Osteoblast (primary cell): Measurements from ENCODE around the gene SI. TPM values are rescaled to one million over a fixed set of nuclear protein-coding genes. Genes with fewer than 3 reads are reported as not detected.

Experiments used
- DNase-seq: peaks from one replicate; pipeline ENCODE4 v3.0.0; 2011; ENCODE audit warnings: low spot score, mixed read lengths; ENCODE audit not compliant: insufficient read length; ENCODE audit errors: missing footprints
- H2AFZ ChIP-seq: 2 replicates; pipeline ENCODE4 v1.6.0; 2011; ENCODE audit warnings: mild to moderate bottlenecking, low read length
- H3K27ac ChIP-seq: 2 replicates; pipeline ENCODE4 v1.5.1; 2011; ENCODE audit warnings: mild to moderate bottlenecking, low read depth, low read length, moderate library complexity
- H3K27me3 ChIP-seq: 2 replicates; pipeline ENCODE4 v1.6.0; 2012; ENCODE audit warnings: mild to moderate bottlenecking, control low read depth, inconsistent platforms, low read length, moderate library complexity; ENCODE audit not compliant: insufficient read depth
- H3K36me3 ChIP-seq: 2 replicates; pipeline ENCODE4 v1.5.1; 2011; ENCODE audit warnings: mild to moderate bottlenecking, low read length, control low read depth, moderate library complexity; ENCODE audit not compliant: insufficient read depth
- H3K4me1 ChIP-seq: 2 replicates; pipeline ENCODE4 v1.5.1; 2011; ENCODE audit warnings: mild to moderate bottlenecking, low read length, control low read depth, moderate library complexity; ENCODE audit not compliant: insufficient read depth
- H3K4me2 ChIP-seq: 2 replicates; pipeline ENCODE4 v1.6.0; 2011; ENCODE audit warnings: mild to moderate bottlenecking, low read length; ENCODE audit not compliant: insufficient read depth
- H3K4me3 ChIP-seq: fragments of 200-600 bp; sonication (generic); 3 replicates; pipeline ENCODE4 v1.5.1; 2012; ENCODE audit warnings: mild to moderate bottlenecking, low read length, inconsistent platforms; ENCODE audit not compliant: insufficient read depth
- H3K79me2 ChIP-seq: 2 replicates; pipeline ENCODE4 v1.6.0; 2012; ENCODE audit warnings: mild to moderate bottlenecking, low read length, control low read depth, inconsistent platforms; ENCODE audit not compliant: insufficient read depth
- H3K9me3 ChIP-seq: 2 replicates; pipeline ENCODE4 v1.5.1; 2011; ENCODE audit warnings: low read depth, low read length, control low read depth
- H4K20me1 ChIP-seq: 2 replicates; pipeline ENCODE4 v1.6.0; 2012; ENCODE audit warnings: mild to moderate bottlenecking, low read length, control low read depth; ENCODE audit not compliant: insufficient read depth
- CTCF ChIP-seq: IDR thresholded peaks from 2 replicates; pipeline ENCODE4 v1.5.1; 2011; ENCODE audit warnings: mild to moderate bottlenecking, low read depth, low read length, moderate library complexity; ENCODE audit errors: extremely low read depth
- small RNA-seq: library from RNA; depleted of rRNA; stranded (forward); fragments of <200 nt; gene quantifications from one replicate; pipeline ENCODE3, GENCODE V24; 2012
- total RNA-seq: library from RNA; depleted of rRNA; stranded (reverse); fragments of >200 nt; gene quantifications from 2 replicates; pipeline ENCODE4 v1.2.3, GENCODE V29; 2012

The SI gene
- total RNA-seq, 1 donor: not detected

- Histone ChIP-seq H2AFZ (no peak overlapping the region), H3K27ac (no peak overlapping the region), H3K36me3 (no peaks in the 10 kb centered on the region), H3K27me3 (no peaks in the 10 kb centered on the region), H3K4me2 (no peak overlapping the region), H3K79me2 (no peaks in the 10 kb centered on the region), H3K4me1 (no peaks in the 10 kb centered on the region), H3K9me3 (peaks cover 4% of the 10 kb centered on the region), H4K20me1 (no peaks in the 10 kb centered on the region), H3K4me3 (no peak overlapping the region)
- peak; percentile 4 for DNase-seq
- TF ChIP-seq CTCF: no peak
These were observed 148.7 kb downstream of the SI start for GRCh38 chr3:164929642-164930041.

Small RNA genes lying within 50 kb of the gene (small RNA-seq; reads per million reads assigned to genes)
- not detected for gene RF00019

Other genes starting within 250 kb of the SI start
- gene SLITRK3, start 117.9 kb upstream of the SI start, total RNA-seq: not detected in 2 replicates